Stomach smooth muscle (tissue), 2 donors: ENCODE measurements around the gene KLHL2.
"Not testable (repeated sequence)": the region's sequence is repeated elsewhere in the genome, so short reads cannot be mapped to it uniquely, and the experiment has no call there.

Experiments used
- H3K27ac ChIP-seq: one replicate; pipeline ENCODE4 v1.7.0; 2013; ENCODE audit warnings: mild to moderate bottlenecking, low read length, inconsistent platforms
- H3K27me3 ChIP-seq, 2 donors: one replicate each; pipeline ENCODE4 v1.7.0; 2013; ENCODE audit warnings: low read length in 2 of 2; ENCODE audit not compliant: insufficient read depth in 2 of 2, control insufficient read depth in 1 of 2
- H3K36me3 ChIP-seq, 2 donors: one replicate each; pipeline ENCODE4 v1.7.0; 2013; ENCODE audit warnings: low read length in 2 of 2; ENCODE audit not compliant: control insufficient read depth in 2 of 2, insufficient read depth in 2 of 2
- H3K4me1 ChIP-seq: one replicate; pipeline ENCODE4 v1.7.0; 2013; ENCODE audit warnings: low read length; ENCODE audit not compliant: control insufficient read depth, insufficient read depth
- H3K4me3 ChIP-seq, 2 donors: one replicate each; pipeline ENCODE4 v1.7.0; 2013; ENCODE audit warnings: low read length in 2 of 2
- H3K9ac ChIP-seq, 2 donors: one replicate each; pipeline ENCODE4 v1.7.0; 2013; ENCODE audit warnings: low read length in 2 of 2, mild to moderate bottlenecking in 1 of 2
- H3K9me3 ChIP-seq, 2 donors: one replicate each; pipeline ENCODE4 v1.7.0; 2013; ENCODE audit warnings: low read length in 2 of 2; ENCODE audit not compliant: control insufficient read depth in 2 of 2
- donor health status: healthy.
- donor health status: Pancreatic carcinoma.

KLHL2 gene

GRCh38 chr4:165213991-165214709 is 6.8 kb downstream of the KLHL2 start:
- H3K27me3 ChIP-seq, H3K9ac ChIP-seq, H3K4me3 ChIP-seq, H3K36me3 ChIP-seq, H3K27ac ChIP-seq, H3K9me3 ChIP-seq, H3K4me1 ChIP-seq: not testable (repeated sequence)

DNA sequence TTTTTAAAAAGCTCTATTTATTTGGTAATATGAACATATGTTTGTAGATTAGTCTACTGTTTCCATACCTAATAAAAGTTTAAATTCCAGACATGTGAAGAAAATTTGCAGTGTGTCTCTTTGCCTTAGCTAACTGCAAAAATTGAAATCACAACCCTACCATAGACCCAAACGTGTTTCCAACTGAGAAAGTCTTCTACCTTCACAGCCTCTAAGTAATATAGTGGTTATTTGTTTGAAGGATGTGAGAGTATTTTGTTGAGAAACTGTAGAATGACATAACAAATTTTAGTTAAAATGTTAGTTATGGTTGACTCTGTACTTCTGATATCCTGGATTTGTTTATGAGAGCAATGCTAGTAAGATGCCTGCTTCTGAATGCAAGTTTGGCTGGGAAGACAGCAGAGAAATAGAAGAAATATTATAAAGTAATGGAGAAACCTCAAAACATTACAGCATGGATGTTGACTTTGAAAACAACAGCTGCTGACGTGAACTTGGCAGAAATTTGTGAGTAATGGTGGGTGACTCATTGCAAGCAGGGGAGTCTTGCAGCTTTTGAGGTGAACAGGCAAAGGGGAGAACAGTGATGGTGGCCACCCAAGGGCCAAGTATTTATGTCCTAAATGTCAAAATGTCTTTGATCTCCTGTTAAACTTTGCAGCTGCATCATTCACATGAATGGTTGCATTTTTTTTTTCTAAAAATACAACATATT is 7.8 kb downstream of the KLHL2 start:
- not testable (repeated sequence) for H3K9me3 ChIP-seq, H3K27me3 ChIP-seq, H3K36me3 ChIP-seq, H3K9ac ChIP-seq, H3K27ac ChIP-seq, H3K4me3 ChIP-seq, H3K4me1 ChIP-seq

DNA sequence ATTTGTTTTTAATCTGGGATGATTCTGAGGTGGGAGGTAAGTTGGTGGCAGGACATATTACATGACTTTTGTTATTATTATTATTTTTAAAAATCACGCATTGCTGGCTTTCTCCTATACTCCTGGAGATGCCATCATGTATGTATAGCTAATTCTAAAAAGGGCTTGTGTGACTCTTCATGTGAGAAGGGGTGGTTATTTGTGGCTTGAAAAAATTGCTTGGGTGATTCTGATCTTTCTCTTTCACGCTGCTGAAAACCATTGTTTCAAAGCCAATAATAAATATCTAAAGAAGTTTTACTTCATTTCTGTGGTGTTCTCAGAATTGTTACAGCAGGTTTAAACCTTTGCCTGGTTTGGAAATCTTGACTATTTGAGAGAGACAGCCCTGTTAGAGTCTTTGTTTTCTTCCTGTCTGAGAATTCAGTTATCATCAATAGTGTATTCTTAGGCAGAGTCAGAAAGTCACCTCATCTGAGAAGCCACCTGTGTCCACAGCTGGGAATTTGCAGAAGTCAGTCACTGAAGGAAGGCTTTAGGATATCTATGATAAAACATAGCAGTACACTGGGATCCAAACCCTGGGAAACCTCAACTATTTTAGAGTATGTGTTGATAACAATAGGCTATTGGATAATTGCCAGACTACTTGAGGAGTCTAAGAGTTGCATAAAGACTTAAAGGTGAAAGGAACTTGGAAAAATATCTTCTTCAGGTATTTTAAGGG is 8.6 kb downstream of the KLHL2 start:
- H3K27me3 ChIP-seq, H3K4me3 ChIP-seq, H3K4me1 ChIP-seq, H3K36me3 ChIP-seq, H3K9me3 ChIP-seq, H3K27ac ChIP-seq, H3K9ac ChIP-seq: not testable (repeated sequence)

DNA sequence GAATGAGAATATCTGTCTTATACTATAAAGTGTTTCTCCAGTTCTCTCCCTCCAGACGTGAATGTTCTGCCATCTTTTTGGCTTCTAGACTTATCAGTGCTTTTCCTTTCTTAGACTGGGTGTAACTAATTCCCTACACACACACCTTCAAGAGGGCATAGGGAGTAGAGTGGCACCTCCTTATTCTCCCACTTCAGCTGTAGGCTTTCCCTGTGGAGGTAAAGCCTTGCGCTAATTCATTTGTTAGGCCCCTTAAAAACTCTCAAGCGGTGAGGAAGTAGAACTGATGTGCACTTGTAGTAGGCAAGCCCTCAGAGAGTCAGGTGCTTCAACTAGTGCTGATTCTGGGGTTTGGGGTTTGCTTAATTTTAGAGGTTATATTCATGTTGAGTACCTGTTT is 10.0 kb downstream of the KLHL2 start:
- Histone ChIP-seq H3K27ac (no peak overlapping the region), H3K4me1 (peaks cover 3% of the 10 kb centered on the region), H3K36me3 (no peaks in the 10 kb centered on the region), H3K27me3 (no peaks in the 10 kb centered on the region), H3K9ac (no peak overlapping the region), H3K9me3 (no peaks in the 10 kb centered on the region), H3K4me3 (no peak overlapping the region)

DNA sequence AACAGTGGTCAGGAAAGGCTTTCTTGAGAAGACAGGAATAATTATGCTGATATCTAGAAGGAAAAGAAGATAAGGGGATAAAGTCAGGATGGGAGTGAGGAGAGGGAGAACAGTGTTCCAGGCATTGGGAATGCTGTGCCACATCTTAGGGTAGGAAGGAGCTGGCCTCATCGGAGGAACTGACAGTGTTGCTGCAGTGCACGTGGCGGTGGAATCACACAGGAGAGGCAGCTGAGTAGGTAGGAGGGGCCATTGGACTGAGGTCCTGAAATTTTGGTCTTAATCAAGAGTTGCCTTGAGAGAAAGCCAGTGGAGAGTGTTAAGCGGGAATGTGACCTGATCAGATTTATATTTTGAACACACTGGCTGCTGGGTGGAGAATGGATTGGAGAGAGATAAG is 13.9 kb downstream of the KLHL2 start:
- not testable (repeated sequence) for H3K9ac ChIP-seq, H3K4me3 ChIP-seq, H3K27me3 ChIP-seq, H3K27ac ChIP-seq, H3K36me3 ChIP-seq, H3K4me1 ChIP-seq, H3K9me3 ChIP-seq

DNA sequence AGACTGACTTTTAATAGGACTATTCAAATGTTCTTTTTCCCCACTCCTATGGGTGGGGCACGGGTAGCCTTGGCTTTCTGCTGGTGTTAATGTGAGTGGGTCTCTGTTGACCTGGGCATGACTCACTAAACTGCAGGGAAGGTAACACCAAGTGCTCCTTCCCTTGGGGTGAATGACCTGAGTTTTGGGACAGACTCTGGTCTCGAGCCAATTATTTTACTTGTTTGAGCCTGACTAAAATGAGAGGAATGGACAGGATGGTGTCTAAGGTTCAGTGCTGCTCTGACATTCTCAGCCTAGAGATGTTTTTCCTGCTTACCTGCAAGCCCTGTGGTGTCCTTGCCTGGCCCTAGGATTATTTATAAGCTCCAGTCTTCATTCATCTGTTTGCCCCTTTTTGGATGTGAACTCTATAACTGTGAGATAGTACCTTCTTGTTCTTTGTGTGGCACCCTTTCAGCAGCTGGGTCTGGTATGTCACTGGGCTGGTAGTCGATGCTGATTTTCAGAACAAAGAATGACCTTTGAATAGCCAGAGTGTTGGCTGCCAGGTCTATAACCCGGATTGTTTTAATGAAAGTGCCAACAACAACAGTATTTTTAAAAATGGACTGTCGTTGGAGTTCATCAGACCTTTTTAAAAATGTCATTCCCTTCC is 14.8 kb downstream of the KLHL2 start:
- not testable (repeated sequence) for H3K27me3 ChIP-seq, H3K27ac ChIP-seq, H3K36me3 ChIP-seq, H3K9me3 ChIP-seq, H3K9ac ChIP-seq, H3K4me1 ChIP-seq, H3K4me3 ChIP-seq

- Histone ChIP-seq H3K4me3 (no peak overlapping the region), H3K27ac (no peak overlapping the region), H3K36me3 (no peaks in the 10 kb centered on the region), H3K4me1 (no peaks in the 10 kb centered on the region), H3K27me3 (no peaks in the 10 kb centered on the region), H3K9me3 (no peaks in the 10 kb centered on the region), H3K9ac (no peak overlapping the region)
Measured at GRCh38 chr4:165222651-165222994, 15.3 kb downstream of the KLHL2 start.

DNA sequence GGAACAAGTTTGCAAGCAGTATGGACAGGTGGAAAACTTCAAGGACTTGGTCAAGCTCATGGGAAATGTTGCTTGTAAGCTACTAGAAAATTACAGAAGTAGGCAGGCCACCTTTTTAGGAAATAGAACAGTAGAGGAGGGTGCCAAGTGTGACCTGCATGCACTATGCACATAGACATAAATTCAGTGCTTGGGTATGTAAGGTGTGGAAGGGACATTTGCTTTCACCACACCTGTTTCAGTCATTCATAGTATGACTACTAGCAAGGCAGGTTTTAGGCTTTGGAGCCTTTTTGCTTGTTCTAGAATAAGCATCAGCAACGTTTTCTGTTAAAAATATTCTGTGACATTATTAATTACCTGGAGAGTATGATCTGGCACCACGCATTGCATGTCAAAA is 20.0 kb downstream of the KLHL2 start:
- H3K27me3 ChIP-seq, H3K27ac ChIP-seq, H3K4me3 ChIP-seq, H3K9ac ChIP-seq, H3K9me3 ChIP-seq, H3K36me3 ChIP-seq, H3K4me1 ChIP-seq: not testable (repeated sequence)

- H3K36me3 ChIP-seq, H3K9ac ChIP-seq, H3K4me3 ChIP-seq, H3K9me3 ChIP-seq, H3K27me3 ChIP-seq, H3K27ac ChIP-seq, H3K4me1 ChIP-seq: not testable (repeated sequence)
Measured at GRCh38 chr4:165229490-165230200, 22.3 kb downstream of the KLHL2 start.

- not testable (repeated sequence) for H3K36me3 ChIP-seq, H3K27ac ChIP-seq, H3K9me3 ChIP-seq, H3K27me3 ChIP-seq, H3K4me1 ChIP-seq, H3K4me3 ChIP-seq, H3K9ac ChIP-seq
Measured at GRCh38 chr4:165232623-165233433, 25.5 kb downstream of the KLHL2 start.
